GM06990 (cell line): ENCODE measurements around the gene RER1.

Experiments used
- DNase-seq: peaks from one replicate; pipeline ENCODE4 v3.0.0-alpha.2; 2011; ENCODE audit not compliant: insufficient read length; ENCODE audit errors: extremely low read depth
- H3K27me3 ChIP-seq: replicated peaks from 2 replicates; pipeline ENCODE4 v1.6.0; 2011; ENCODE audit warnings: low read length; ENCODE audit not compliant: control insufficient read depth, insufficient read depth
- H3K36me3 ChIP-seq: 2 replicates; pipeline ENCODE4 v1.5.1; 2011; ENCODE audit warnings: low read length; ENCODE audit not compliant: control insufficient read depth, insufficient read depth
- H3K4me3 ChIP-seq: replicated peaks from 2 replicates; pipeline ENCODE4 v1.5.1; 2011; ENCODE audit warnings: low read depth, mild to moderate bottlenecking, control low read depth, low read length
- CTCF ChIP-seq: IDR thresholded peaks from 2 replicates; pipeline ENCODE4 v1.5.1; 2011; ENCODE audit warnings: low read length, control low read depth, mild to moderate bottlenecking, inconsistent platforms; ENCODE audit not compliant: insufficient read depth, poor library complexity, severe bottlenecking

RER1 gene

GRCh38 chr1:2363847-2364513 is 27.7 kb upstream of the RER1 start:
- DNase-seq, result no peak
- no peak for TF ChIP-seq CTCF
- no peaks in the 10 kb centered on the region for H3K36me3 ChIP-seq
- H3K27me3 ChIP-seq, result no peaks in the 10 kb centered on the region
- no peak overlapping the region for H3K4me3 ChIP-seq

GRCh38 chr1:2368053-2368744 is 23.4 kb upstream of the RER1 start:
- no peaks in the 10 kb centered on the region for H3K36me3 ChIP-seq
- TF ChIP-seq CTCF, result no peak
- no peak overlapping the region for H3K4me3 ChIP-seq
- no peaks in the 10 kb centered on the region for H3K27me3 ChIP-seq
- DNase-seq, result no peak

GRCh38 chr1:2372551-2373490 is 18.8 kb upstream of the RER1 start:
- Histone ChIP-seq H3K4me3 (no peak overlapping the region), H3K27me3 (no peaks in the 10 kb centered on the region), H3K36me3 (no peaks in the 10 kb centered on the region)
- no peak for TF ChIP-seq CTCF
- DNase-seq, result no peak

GRCh38 chr1:2373551-2374251 is 17.9 kb upstream of the RER1 start:
- no peaks in the 10 kb centered on the region for H3K27me3 ChIP-seq
- TF ChIP-seq CTCF, result no peak
- DNase-seq, result no peak
- no peak overlapping the region for H3K4me3 ChIP-seq
- no peaks in the 10 kb centered on the region for H3K36me3 ChIP-seq

- no peaks in the 10 kb centered on the region for H3K27me3 ChIP-seq
- no peak for TF ChIP-seq CTCF
- H3K4me3 ChIP-seq, result no peak overlapping the region
- DNase-seq, result no peak
- no peaks in the 10 kb centered on the region for H3K36me3 ChIP-seq
These were observed 17.1 kb upstream of the RER1 start for GRCh38 chr1:2374252-2375155.
